Left lung (tissue), 10 donors: ENCODE data around the gene ACOT7. TPM values are rescaled to one million over a fixed set of nuclear protein-coding genes. Genes with fewer than 3 reads are reported as not detected.
A peak's percentile ranks its signal among the peaks of the same experiment; 100 is the strongest.

ENCODE experiments used
- ATAC-seq: fragments of 200-7000 bp; cut with Tn5 transposase; one replicate; pipeline ENCODE4 v1.9.1; 2020; ENCODE audit warnings: moderate library complexity
- DNase-seq, 4 donors: peaks; one replicate each; pipeline ENCODE4 v3.0.0-alpha.2; 2013 to 2020
- H3K27ac ChIP-seq, 2 donors: fragments of 200-600 bp; sonication (generic) in 1 of 2; one replicate each; pipeline versions ENCODE4 v1.5.0 to v1.8.0; 2020 to 2021
- H3K27me3 ChIP-seq, 2 donors: fragments of 200-600 bp; sonication (generic) in 1 of 2; one replicate each; pipeline versions ENCODE4 v1.5.0 to v1.8.0; 2020 to 2021
- H3K36me3 ChIP-seq, 2 donors: fragments of 200-600 bp; sonication (generic) in 1 of 2; one replicate each; pipeline versions ENCODE4 v1.5.0 to v1.8.0; 2020 to 2021
- H3K4me1 ChIP-seq, 2 donors: fragments of 200-600 bp; one replicate each; pipeline ENCODE4 v1.8.0; 2021
- H3K4me3 ChIP-seq, 2 donors: fragments of 200-600 bp; sonication (generic) in 1 of 2; one replicate each; pipeline versions ENCODE4 v1.5.0 to v1.8.0; 2020 to 2021; ENCODE audit warnings: mild to moderate bottlenecking in 1 of 2
- H3K9me3 ChIP-seq, 2 donors: fragments of 200-600 bp; sonication (generic) in 1 of 2; one replicate each; pipeline versions ENCODE4 v1.5.0 to v1.8.0; 2020 to 2021
- CTCF ChIP-seq, 2 donors: fragments of 200-600 bp; sonication (generic) in 1 of 2; IDR thresholded peaks; one replicate each; pipeline versions ENCODE4 v1.5.0 to v1.8.0; 2021; ENCODE audit warnings: antibody characterized with exemption in 2 of 2
- intact Hi-C, 2 donors: fragments of 100-400 bp; cut with DNase I; formaldehyde crosslinking; loops; one replicate each; pipeline versions ENCODE4 v1.11.2 to v1.14.2; 2022
- polyA plus RNA-seq, 6 donors: library from polyadenylated mRNA; unstranded; fragments of 120-200 nt; gene quantifications; one replicate each; pipeline ENCODE4 v1.2.1, GENCODE V29; 2013; ENCODE audit not compliant: insufficient read length in 6 of 6
- total RNA-seq, 2 donors: library from RNA; stranded (reverse); fragmentation: NEBNext Ultra II Directional; extraction: Animal tissue kit (Norgen Biotek cat#: 25700); gene quantifications; one replicate each; pipeline ENCODE4 v1.2.1, GENCODE V29; 2021
- donor health status: DM: no; HTN: yes; CAD: no.
- donor health status: DM: no; HTN: no; CAD: no.

ACOT7 gene
- total and polyA plus RNA-seq, 8 donors = 13.1 to 30.1 (median 14.9) TPM

- peaks cover 0 to 14% of the 10 kb centered on the region in 2 donors for H3K36me3 ChIP-seq
- H3K27ac ChIP-seq = no peak overlapping the region
- DNase-seq (peak in 2 of 4 donors; percentile 73 to 85), ATAC-seq (peak; percentile 35)
- no peak overlapping the region for H3K4me3 ChIP-seq
- TF ChIP-seq CTCF (IDR thresholded peaks at IDR 0.05) = no peak
- no peaks in the 10 kb centered on the region for H3K4me1 ChIP-seq
- no peaks in the 10 kb centered on the region for H3K9me3 ChIP-seq
- H3K27me3 ChIP-seq = no peaks in the 10 kb centered on the region
- intact Hi-C loops = no loop called here
These were observed 63.1 kb downstream of the ACOT7 start for GRCh38 chr1:6330410-6330911.

DNA sequence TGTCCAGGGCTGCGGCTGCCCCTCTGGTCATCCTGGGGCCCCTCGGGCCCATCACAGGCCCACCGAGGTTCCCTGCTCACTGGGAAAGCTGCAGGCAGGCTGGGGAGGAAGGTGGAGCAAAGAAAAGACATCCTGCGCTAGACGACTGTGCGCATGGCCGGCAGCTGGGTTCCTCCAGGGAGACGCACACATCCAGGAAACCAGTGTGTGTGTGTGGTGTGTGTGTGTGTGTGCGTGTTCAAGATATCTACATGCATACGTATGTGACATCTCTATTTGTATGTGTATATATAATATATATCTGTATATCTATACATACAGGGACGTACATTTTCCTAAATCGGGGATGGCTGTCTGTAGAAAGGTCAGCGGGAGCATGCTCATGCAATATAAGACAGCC lies 63.7 kb downstream of the ACOT7 start:
- H3K36me3 ChIP-seq = peaks cover 0 to 14% of the 10 kb centered on the region in 2 donors
- H3K4me3 ChIP-seq = no peak overlapping the region
- no peak for TF ChIP-seq CTCF (IDR thresholded peaks at IDR 0.05)
- no peak overlapping the region for H3K27ac ChIP-seq
- no peaks in the 10 kb centered on the region for H3K27me3 ChIP-seq
- H3K4me1 ChIP-seq = no peaks in the 10 kb centered on the region
- DNase-seq (peak in 2 of 4 donors; percentile 42 to 72), ATAC-seq (peak; percentile 21)
- no peaks in the 10 kb centered on the region for H3K9me3 ChIP-seq
- intact Hi-C loops = no loop called here

GRCh38 chr1:6329396-6329795 lies 64.2 kb downstream of the ACOT7 start:
- H3K27ac ChIP-seq = no peak overlapping the region
- peaks cover 0 to 14% of the 10 kb centered on the region in 2 donors for H3K36me3 ChIP-seq
- intact Hi-C loops = no loop called here
- ATAC-seq = no peak
- H3K4me1 ChIP-seq = no peaks in the 10 kb centered on the region
- H3K27me3 ChIP-seq = no peaks in the 10 kb centered on the region
- no peak for TF ChIP-seq CTCF (IDR thresholded peaks at IDR 0.05)
- H3K4me3 ChIP-seq = no peak overlapping the region
- DNase-seq = no peak
- no peaks in the 10 kb centered on the region for H3K9me3 ChIP-seq

DNA sequence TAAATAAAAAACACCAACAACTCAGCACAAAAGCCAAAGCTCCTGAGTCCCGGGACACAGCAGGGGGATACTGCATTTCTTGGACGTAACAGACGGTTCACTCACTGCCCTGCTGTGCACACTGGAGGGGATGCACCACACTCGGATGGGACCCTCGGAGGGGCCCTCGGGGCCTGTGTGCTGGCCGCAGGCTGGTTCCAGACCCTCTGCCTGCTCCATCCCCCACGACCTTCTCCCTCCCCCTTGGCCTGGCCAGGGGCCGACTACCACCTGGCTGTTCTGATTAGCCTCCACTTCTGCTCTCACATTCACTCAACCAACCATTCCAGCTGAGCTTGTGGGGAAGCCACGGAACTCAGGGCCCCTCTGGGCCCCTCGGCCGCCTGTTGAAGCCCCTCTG lies 64.9 kb downstream of the ACOT7 start:
- intact Hi-C loops = no loop called here
- peak in 1 of 4 donors; percentile 57 for DNase-seq
- H3K9me3 ChIP-seq = no peaks in the 10 kb centered on the region
- H3K4me1 ChIP-seq = no peaks in the 10 kb centered on the region
- H3K27ac ChIP-seq = no peak overlapping the region
- H3K36me3 ChIP-seq = peaks cover 0 to 14% of the 10 kb centered on the region in 2 donors
- no peak for TF ChIP-seq CTCF (IDR thresholded peaks at IDR 0.05)
- no peak for ATAC-seq
- H3K27me3 ChIP-seq = no peaks in the 10 kb centered on the region
- no peak overlapping the region for H3K4me3 ChIP-seq

GRCh38 chr1:6328091-6328490 lies 65.5 kb downstream of the ACOT7 start:
- no peak overlapping the region for H3K27ac ChIP-seq
- no peaks in the 10 kb centered on the region for H3K4me1 ChIP-seq
- no peak for TF ChIP-seq CTCF (IDR thresholded peaks at IDR 0.05)
- ATAC-seq (no peak), DNase-seq (no peak)
- no peaks in the 10 kb centered on the region for H3K27me3 ChIP-seq
- H3K4me3 ChIP-seq = no peak overlapping the region
- peaks cover 0 to 14% of the 10 kb centered on the region in 2 donors for H3K36me3 ChIP-seq
- no peaks in the 10 kb centered on the region for H3K9me3 ChIP-seq
- intact Hi-C loops = no loop called here
